Activated CD4-positive, alpha-beta memory T cell treated with anti-CD3 and anti-CD28 coated beads, Interleukin-2, amount 10 ng/mL, durations not matched to agents 7 days and 5 days (primary cell): Measurements from ENCODE around the gene DERA. TPM values are rescaled to one million over a fixed set of nuclear protein-coding genes. Genes with fewer than 3 reads are reported as not detected.

Experiments used
- CTCF ChIA-PET: fragments of 350-600 bp; sonication (Branson Sonifier 250); formaldehyde crosslinking; loops from one replicate; lab custom pipeline; 2021; ENCODE audit warnings: antibody characterized with exemption, inconsistent platforms; lab: Charles Lee
- POLR2A ChIA-PET: fragments of 350-600 bp; sonication (Branson Sonifier 250); formaldehyde crosslinking; loops from one replicate; lab custom pipeline; 2021; ENCODE audit warnings: antibody characterized with exemption; lab: Charles Lee
- DNase-seq: peaks from one replicate; pipeline ENCODE4 v3.0.0-alpha.2; 2020
- H3K27ac Mint-ChIP-seq: one replicate; pipeline ENCODE4 v1.8.0; 2021; ENCODE audit warnings: mild to moderate bottlenecking, mixed read lengths
- H3K27me3 Mint-ChIP-seq: one replicate; pipeline ENCODE4 v1.8.0; 2021; ENCODE audit warnings: mixed read lengths
- H3K36me3 Mint-ChIP-seq: one replicate; pipeline ENCODE4 v1.8.0; 2021; ENCODE audit warnings: low read depth, mixed read lengths
- H3K4me1 Mint-ChIP-seq: one replicate; pipeline ENCODE4 v1.8.0; 2021; ENCODE audit warnings: mixed read lengths
- H3K4me3 Mint-ChIP-seq: one replicate; pipeline ENCODE4 v1.8.0; 2021; ENCODE audit warnings: mild to moderate bottlenecking, mixed read lengths
- H3K9me3 Mint-ChIP-seq: one replicate; pipeline ENCODE4 v1.8.0; 2021; ENCODE audit warnings: mixed read lengths
- total RNA-seq, 2 experiments: library from RNA; stranded (reverse); gene quantifications; one replicate each; pipeline ENCODE4 v1.2.3, GENCODE V29; 2021

DERA gene
- total RNA-seq, 2 experiments from 2014 or later, result 21.3 to 24.4 TPM

DNA sequence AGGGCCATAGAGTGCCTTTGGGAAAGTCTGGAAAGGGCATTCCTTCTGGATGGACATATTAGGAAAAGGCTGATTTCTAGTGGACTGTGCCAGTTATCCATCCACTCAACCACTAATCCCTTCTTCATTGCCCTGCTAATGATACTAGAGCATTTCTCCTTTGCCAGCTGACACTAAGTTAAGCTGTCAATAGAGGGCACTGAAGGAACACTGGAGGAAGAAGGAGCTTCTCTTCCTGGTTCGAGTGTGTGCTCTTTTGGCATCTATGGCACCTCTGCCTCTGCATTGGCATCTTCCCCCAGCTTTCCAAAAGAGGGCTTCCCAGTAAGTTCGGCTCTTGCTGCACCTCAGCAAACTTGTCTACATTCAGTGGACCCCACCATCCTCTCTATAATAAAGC, 165.4 kb downstream of the DERA start:
- DNase-seq, result no peak
- no peak overlapping the region for H3K4me3 Mint-ChIP-seq
- H3K9me3 Mint-ChIP-seq, result no peaks in the 10 kb centered on the region
- no peaks in the 10 kb centered on the region for H3K27me3 Mint-ChIP-seq
- H3K4me1 Mint-ChIP-seq, result no peaks in the 10 kb centered on the region
- no peaks in the 10 kb centered on the region for H3K36me3 Mint-ChIP-seq
- CTCF ChIA-PET, result no interaction called here
- POLR2A ChIA-PET, result no interaction called here
- H3K27ac Mint-ChIP-seq, result no peak overlapping the region

DNA sequence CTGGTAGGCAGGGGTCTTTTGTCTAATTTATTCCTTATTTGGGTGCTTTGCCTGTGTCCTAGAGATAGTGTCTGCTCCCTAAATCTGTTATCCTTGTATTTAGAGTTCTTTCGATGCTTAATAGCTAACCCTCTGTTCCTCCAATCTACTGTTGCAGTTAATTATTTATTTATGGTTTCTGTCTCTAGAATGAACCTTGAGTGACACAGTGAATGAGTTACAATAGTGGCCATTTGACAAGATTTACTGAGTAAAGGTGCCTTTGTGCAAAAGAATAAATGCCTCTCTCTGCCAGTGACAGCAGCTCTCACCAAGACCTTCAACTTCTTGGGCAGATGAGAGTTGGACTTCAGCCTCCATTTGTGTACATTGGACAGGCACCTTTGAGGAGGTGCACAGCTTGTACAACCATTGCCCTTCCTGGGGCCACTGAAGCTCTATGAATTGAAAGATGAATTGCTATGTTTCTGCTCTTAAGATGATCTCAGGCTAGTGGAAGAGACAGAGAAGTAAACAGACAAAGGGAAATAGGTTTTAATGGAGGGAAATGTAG, 165.9 kb downstream of the DERA start:
- CTCF ChIA-PET, result no interaction called here
- no peaks in the 10 kb centered on the region for H3K27me3 Mint-ChIP-seq
- H3K4me3 Mint-ChIP-seq, result no peak overlapping the region
- no peaks in the 10 kb centered on the region for H3K36me3 Mint-ChIP-seq
- POLR2A ChIA-PET, result no interaction called here
- H3K27ac Mint-ChIP-seq, result no peak overlapping the region
- no peaks in the 10 kb centered on the region for H3K9me3 Mint-ChIP-seq
- no peak for DNase-seq
- H3K4me1 Mint-ChIP-seq, result no peaks in the 10 kb centered on the region

DNA sequence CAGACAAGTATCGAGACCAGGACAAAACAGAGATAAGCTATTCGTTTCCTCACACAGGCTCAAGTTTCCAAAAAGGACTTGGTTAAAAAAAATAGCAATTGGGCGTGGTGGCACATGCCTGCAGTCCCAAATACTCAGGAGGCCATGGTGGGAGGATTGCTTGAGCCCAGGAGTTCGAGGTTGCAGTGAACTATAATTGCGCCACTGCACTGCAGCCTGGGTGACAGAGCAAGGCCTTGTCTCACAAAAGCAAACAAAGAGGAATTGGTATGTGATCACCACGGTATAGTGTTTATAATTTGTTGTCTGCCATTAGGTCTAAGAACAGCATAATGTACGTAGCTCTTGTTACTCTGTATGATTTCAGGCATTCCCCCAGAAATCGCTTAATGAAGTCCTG, 175.3 kb downstream of the DERA start:
- H3K27me3 Mint-ChIP-seq, result no peaks in the 10 kb centered on the region
- H3K4me1 Mint-ChIP-seq, result no peaks in the 10 kb centered on the region
- H3K27ac Mint-ChIP-seq, result no peak overlapping the region
- no peak overlapping the region for H3K4me3 Mint-ChIP-seq
- H3K36me3 Mint-ChIP-seq, result no peaks in the 10 kb centered on the region
- DNase-seq, result no peak
- POLR2A ChIA-PET, result no interaction called here
- CTCF ChIA-PET, result no interaction called here
- peaks cover 2% of the 10 kb centered on the region for H3K9me3 Mint-ChIP-seq

DNA sequence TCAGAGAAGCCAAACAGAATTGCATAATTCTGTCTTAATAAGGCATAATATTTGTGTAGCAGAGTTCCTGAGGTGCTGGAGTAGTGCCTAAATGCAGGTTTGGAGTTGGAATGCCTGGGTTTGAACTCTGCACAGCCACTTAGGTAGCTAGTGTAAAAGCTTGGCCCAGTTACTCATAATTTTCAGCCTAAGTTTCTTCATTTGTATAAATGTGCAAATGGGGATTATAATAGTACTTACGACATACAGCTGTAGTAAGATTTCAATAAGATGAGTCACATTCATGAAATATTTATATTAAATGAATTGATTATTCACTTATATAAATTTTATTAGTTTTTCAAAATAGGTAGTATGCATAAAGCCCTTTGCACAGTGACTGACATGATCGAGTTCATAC, 175.8 kb downstream of the DERA start:
- Mint-ChIP-seq H3K27me3 (no peaks in the 10 kb centered on the region), H3K27ac (no peak overlapping the region), H3K36me3 (no peaks in the 10 kb centered on the region), H3K9me3 (peaks cover 2% of the 10 kb centered on the region), H3K4me3 (no peak overlapping the region), H3K4me1 (no peaks in the 10 kb centered on the region)
- CTCF ChIA-PET, result no interaction called here
- no peak for DNase-seq
- POLR2A ChIA-PET, result no interaction called here

Other genes starting within 250 kb of the DERA start
- gene EPS8, start 121.9 kb upstream of the DERA start, total RNA-seq, result 1 to 10 TPM; 3.1 to 4.7 TPM
- gene STRAP, start 28.9 kb upstream of the DERA start, total RNA-seq, result 10 to 100 TPM; 75.5 to 79.8 TPM